Endodermal cell (in vitro differentiated cells): ENCODE measurements around the gene AMFR. TPM values are rescaled to one million over a fixed set of nuclear protein-coding genes. Genes with fewer than 3 reads are reported as not detected.

ENCODE experiments used
- DNase-seq: peaks from one replicate; pipeline ENCODE4 v3.0.0-alpha.2; 2017
- H3K27ac ChIP-seq: 2 replicates; pipeline ENCODE4 v1.5.1; 2013; ENCODE audit warnings: mild to moderate bottlenecking, low read depth, low read length, moderate library complexity
- H3K27me3 ChIP-seq: 2 replicates; pipeline ENCODE4 v1.6.1; 2013; ENCODE audit warnings: mild to moderate bottlenecking, low read length, moderate library complexity; ENCODE audit not compliant: insufficient read depth, control insufficient read depth, poor library complexity, severe bottlenecking
- H3K36me3 ChIP-seq: 2 replicates; pipeline ENCODE4 v1.7.0; 2013; ENCODE audit warnings: mild to moderate bottlenecking, low read length, moderate library complexity; ENCODE audit not compliant: control insufficient read depth, insufficient read depth
- H3K4me1 ChIP-seq: one replicate; pipeline ENCODE4 v1.7.0; 2013; ENCODE audit warnings: low read length; ENCODE audit not compliant: control insufficient read depth, insufficient read depth
- H3K4me3 ChIP-seq: 2 replicates; pipeline ENCODE4 v1.5.1; 2013; ENCODE audit warnings: mild to moderate bottlenecking, low read length, moderate library complexity
- H3K9ac ChIP-seq: 2 replicates; pipeline ENCODE4 v1.6.1; 2013; ENCODE audit warnings: mild to moderate bottlenecking, low read length, moderate library complexity; ENCODE audit not compliant: poor library complexity, severe bottlenecking; ENCODE audit errors: extremely low read depth
- H3K9me3 ChIP-seq: 2 replicates; pipeline ENCODE4 v1.6.1; 2013; ENCODE audit warnings: mild to moderate bottlenecking, low read length, moderate library complexity; ENCODE audit not compliant: control insufficient read depth
- H3K27ac Mint-ChIP-seq: 2 replicates; pipeline ENCODE4 v1.8.0; 2020; ENCODE audit warnings: mixed read lengths
- H3K27me3 Mint-ChIP-seq: 2 replicates; pipeline ENCODE4 v1.8.0; 2021; ENCODE audit warnings: mild to moderate bottlenecking, mixed read lengths; ENCODE audit not compliant: insufficient read depth
- H3K36me3 Mint-ChIP-seq: 2 replicates; pipeline ENCODE4 v1.8.0; 2020; ENCODE audit warnings: low read depth, mixed read lengths
- H3K4me1 Mint-ChIP-seq: 2 replicates; pipeline ENCODE4 v1.8.0; 2020; ENCODE audit warnings: mixed read lengths
- H3K4me3 Mint-ChIP-seq: 2 replicates; pipeline ENCODE4 v1.8.0; 2020; ENCODE audit warnings: mild to moderate bottlenecking, moderate library complexity, mixed read lengths
- H3K9me3 Mint-ChIP-seq: 2 replicates; pipeline ENCODE4 v1.8.0; 2020; ENCODE audit warnings: mild to moderate bottlenecking, mixed read lengths
- WGBS, 2 experiments: methylation state at CpG; one replicate each; pipeline versions ENCODE4 v1.1.5 to v1.1.7; 2013; ENCODE audit warnings: missing lambda C conversion rate in 2 of 2, mixed read lengths in 1 of 2; ENCODE audit not compliant: insufficient coverage in 1 of 2, insufficient read length in 1 of 2; 5-methylcytosine and 5-hydroxymethylcytosine counted together
- long read RNA-seq, 4 experiments: library from polyadenylated mRNA in 2 of 4; library from RNA in 1 of 4; library from capped mRNA in 1 of 4; stranded (forward) in 3 of 4; unstranded in 1 of 4; transcript quantifications; one replicate each; pipeline ENCODE4 v2.0.0, GENCODE V29; 2020 to 2021; ENCODE audit warnings: inconsistent platforms in 1 of 4
- polyA plus RNA-seq, 2 experiments: library from polyadenylated mRNA; stranded (reverse); fragments of 50-300 nt; gene quantifications; one replicate each; pipeline ENCODE4 v1.2.3, GENCODE V29; 2013
- total RNA-seq, 2 donors: library from RNA; stranded (reverse); fragmentation: NEBNext Ultra II Directional in 1 of 2; extraction: Animal tissue kit (Norgen Biotek cat#: 25700) in 1 of 2; gene quantifications; 2 replicates in 1 of 2; 3 replicates in 1 of 2; pipeline ENCODE4 v1.2.1, GENCODE V29; 2021
- TF ChIP-seq, protein P1 (sequence below): fragments of 200-600 bp; sonication (generic); conservative IDR thresholded peaks from 2 replicates; pipeline ENCODE4 v1.5.0; 2021; ENCODE audit warnings: antibody characterized with exemption, mild to moderate bottlenecking

AMFR gene
- 10 to 100 TPM; 77.0 to 81.6 TPM for total RNA-seq
- polyA plus RNA-seq (2013, experiment 1 of 2): 47.2 TPM
- 37.9 TPM for polyA plus RNA-seq (2013, experiment 2 of 2)
- long read RNA-seq, experiment 1, transcript AMFR-201 (14 exons, 3,600 nt): major isoform, 10 of 30 reads
- long read RNA-seq, experiment 1, partial matches to known transcripts: 7 of 30 reads
- long read RNA-seq, experiment 1, other reads (novel, unspliced or antisense): 10 of 30 reads
- long read RNA-seq, experiment 2, transcript AMFR-201 (14 exons, 3,600 nt): major isoform, 277 of 323 reads
- long read RNA-seq, experiment 2, transcript AMFR-208 (1 exons, 1,844 nt): minor isoform, 6 of 323 reads
- long read RNA-seq, experiment 2, partial matches to known transcripts: 18 of 323 reads
- long read RNA-seq, experiment 2, other reads (novel, unspliced or antisense): 21 of 323 reads
- long read RNA-seq, experiment 3, transcript AMFR-201 (14 exons, 3,600 nt): major isoform, 12 of 47 reads
- long read RNA-seq, experiment 3, partial matches to known transcripts: 5 of 47 reads
- long read RNA-seq, experiment 3, other reads (novel, unspliced or antisense): 28 of 47 reads
- long read RNA-seq, experiment 4, partial matches to known transcripts: 0 of 1 reads
- long read RNA-seq, experiment 4, other reads (novel, unspliced or antisense): 1 of 1 reads

DNA sequence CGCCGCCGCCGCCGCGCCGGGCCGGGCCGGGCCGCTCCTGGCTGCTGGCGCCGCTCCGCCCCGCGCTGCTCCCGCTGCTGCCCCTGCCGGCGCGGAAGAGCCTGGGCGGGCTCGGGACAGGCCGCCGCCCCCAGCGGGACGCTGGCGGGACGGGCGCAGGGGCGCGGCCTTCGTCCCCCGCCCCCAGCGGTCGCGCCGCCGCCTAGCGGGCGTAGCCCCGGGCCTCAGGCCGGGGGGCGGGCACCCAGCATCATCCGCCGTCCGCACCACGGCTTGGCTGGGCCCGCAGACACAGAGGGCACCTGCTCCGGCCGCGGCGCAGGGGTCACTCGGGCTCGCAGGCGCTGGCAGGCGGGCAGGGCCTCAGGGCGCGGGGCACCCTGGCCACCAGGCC, at the start of gene AMFR:
TSS of gene AMFR (minus strand) at position 107 of the 394 bp plus-strand sequence. CDS start 218 bp downstream, outside the sequence.
- H3K27ac ChIP-seq: no peak within 1 kb of the TSS
- H3K27ac Mint-ChIP-seq: peak within 1 kb of the TSS; percentile 92
- WGBS, 2 experiments: 0 to 2% methylated on average over 11 to 57 of the region's 57 CpGs

DNA sequence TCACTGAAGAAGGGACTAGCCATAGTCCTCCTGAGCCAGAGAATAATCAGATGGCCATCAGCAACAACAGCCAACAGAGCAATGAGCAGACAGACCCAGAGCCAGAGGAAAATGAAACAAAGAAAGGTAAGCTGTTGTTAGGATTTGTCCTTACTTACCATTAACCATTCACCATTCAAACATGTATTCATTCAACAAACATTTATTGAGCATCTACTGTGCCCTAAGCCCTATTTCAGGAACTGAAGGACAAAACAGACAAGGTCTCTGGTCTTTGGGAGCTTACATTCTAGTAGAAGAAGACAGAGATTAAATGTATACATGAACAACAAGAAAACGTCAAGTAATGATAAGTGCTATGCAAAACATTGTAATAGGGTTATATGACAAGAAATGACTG, 45.3 kb upstream of the AMFR start:
- Mint-ChIP-seq H3K27ac (no peak overlapping the region), H3K27me3 (no peaks in the 10 kb centered on the region), H3K4me1 (peaks cover 10% of the 10 kb centered on the region), H3K36me3 (peaks cover 74% of the 10 kb centered on the region), H3K9me3 (no peaks in the 10 kb centered on the region), H3K4me3 (no peak overlapping the region)
- TF ChIP-seq, protein P1, sequence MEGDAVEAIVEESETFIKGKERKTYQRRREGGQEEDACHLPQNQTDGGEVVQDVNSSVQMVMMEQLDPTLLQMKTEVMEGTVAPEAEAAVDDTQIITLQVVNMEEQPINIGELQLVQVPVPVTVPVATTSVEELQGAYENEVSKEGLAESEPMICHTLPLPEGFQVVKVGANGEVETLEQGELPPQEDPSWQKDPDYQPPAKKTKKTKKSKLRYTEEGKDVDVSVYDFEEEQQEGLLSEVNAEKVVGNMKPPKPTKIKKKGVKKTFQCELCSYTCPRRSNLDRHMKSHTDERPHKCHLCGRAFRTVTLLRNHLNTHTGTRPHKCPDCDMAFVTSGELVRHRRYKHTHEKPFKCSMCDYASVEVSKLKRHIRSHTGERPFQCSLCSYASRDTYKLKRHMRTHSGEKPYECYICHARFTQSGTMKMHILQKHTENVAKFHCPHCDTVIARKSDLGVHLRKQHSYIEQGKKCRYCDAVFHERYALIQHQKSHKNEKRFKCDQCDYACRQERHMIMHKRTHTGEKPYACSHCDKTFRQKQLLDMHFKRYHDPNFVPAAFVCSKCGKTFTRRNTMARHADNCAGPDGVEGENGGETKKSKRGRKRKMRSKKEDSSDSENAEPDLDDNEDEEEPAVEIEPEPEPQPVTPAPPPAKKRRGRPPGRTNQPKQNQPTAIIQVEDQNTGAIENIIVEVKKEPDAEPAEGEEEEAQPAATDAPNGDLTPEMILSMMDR: no peak
- Histone ChIP-seq H3K4me1 (no peaks in the 10 kb centered on the region), H3K4me3 (no peak overlapping the region), H3K27me3 (no peaks in the 10 kb centered on the region), H3K27ac (no peak overlapping the region), H3K9ac (no peak overlapping the region), H3K9me3 (no peaks in the 10 kb centered on the region), H3K36me3 (peaks cover 86% of the 10 kb centered on the region)
- no peak for DNase-seq
- 80 to 100% methylated on average over 1 of the region's 1 CpG for WGBS, 2 experiments

More for the DNA sequence above, at the start of gene AMFR:
- TF ChIP-seq, protein P1: peak; percentile 66
- peak; percentile 80 for DNase-seq
- Histone ChIP-seq H3K4me1 (peaks cover 10% of the 10 kb centered on the region), H3K9me3 (no peaks in the 10 kb centered on the region), H3K9ac (peak within 1 kb of the TSS; percentile 53), H3K4me3 (peak within 1 kb of the TSS; percentile 90), H3K36me3 (peaks cover 14% of the 10 kb centered on the region), H3K27me3 (no peaks in the 10 kb centered on the region)
- H3K4me1 Mint-ChIP-seq: peaks cover 31% of the 10 kb centered on the region
- H3K27me3 Mint-ChIP-seq: no peaks in the 10 kb centered on the region
- H3K9me3 Mint-ChIP-seq: no peaks in the 10 kb centered on the region
- H3K4me3 Mint-ChIP-seq: peak within 1 kb of the TSS; percentile 82
- peaks cover 4% of the 10 kb centered on the region for H3K36me3 Mint-ChIP-seq

DNA sequence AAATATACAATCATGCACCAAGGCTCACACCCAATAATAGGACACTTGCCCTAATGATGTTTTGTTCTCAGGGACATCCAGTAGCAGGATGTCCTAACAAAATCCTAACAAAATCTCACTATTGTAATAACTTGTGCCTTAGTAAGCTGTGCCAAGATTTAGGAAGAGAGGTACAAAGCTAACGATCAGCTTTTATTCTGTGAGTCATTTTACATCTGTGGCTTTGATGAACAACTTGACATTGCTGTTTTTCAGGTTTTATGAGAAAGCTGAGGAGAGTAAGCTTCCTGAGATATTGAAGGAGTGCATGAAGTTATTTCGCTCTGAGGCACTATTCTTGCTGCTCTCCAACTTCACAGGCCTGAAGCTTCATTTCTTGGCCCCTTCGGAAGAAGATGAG, 44.9 kb upstream of the AMFR start:
- TF ChIP-seq, protein P1: no peak
- H3K27me3 ChIP-seq: no peaks in the 10 kb centered on the region
- H3K4me3 Mint-ChIP-seq: no peak overlapping the region
- no peaks in the 10 kb centered on the region for H3K9me3 Mint-ChIP-seq
- H3K27ac Mint-ChIP-seq: no peak overlapping the region
- H3K9ac ChIP-seq: no peak overlapping the region
- WGBS, 2 experiments: 92 to 100% methylated on average over 2 to 3 of the region's 3 CpGs
- H3K4me1 ChIP-seq: no peaks in the 10 kb centered on the region
- no peaks in the 10 kb centered on the region for H3K27me3 Mint-ChIP-seq
- peaks cover 76% of the 10 kb centered on the region for H3K36me3 Mint-ChIP-seq
- peaks cover 88% of the 10 kb centered on the region for H3K36me3 ChIP-seq
- no peak overlapping the region for H3K4me3 ChIP-seq
- no peak for DNase-seq
- no peaks in the 10 kb centered on the region for H3K9me3 ChIP-seq
- H3K4me1 Mint-ChIP-seq: peaks cover 7% of the 10 kb centered on the region
- H3K27ac ChIP-seq: no peak overlapping the region
